Measurements from ENCODE around the gene OR1F1.

DNA sequence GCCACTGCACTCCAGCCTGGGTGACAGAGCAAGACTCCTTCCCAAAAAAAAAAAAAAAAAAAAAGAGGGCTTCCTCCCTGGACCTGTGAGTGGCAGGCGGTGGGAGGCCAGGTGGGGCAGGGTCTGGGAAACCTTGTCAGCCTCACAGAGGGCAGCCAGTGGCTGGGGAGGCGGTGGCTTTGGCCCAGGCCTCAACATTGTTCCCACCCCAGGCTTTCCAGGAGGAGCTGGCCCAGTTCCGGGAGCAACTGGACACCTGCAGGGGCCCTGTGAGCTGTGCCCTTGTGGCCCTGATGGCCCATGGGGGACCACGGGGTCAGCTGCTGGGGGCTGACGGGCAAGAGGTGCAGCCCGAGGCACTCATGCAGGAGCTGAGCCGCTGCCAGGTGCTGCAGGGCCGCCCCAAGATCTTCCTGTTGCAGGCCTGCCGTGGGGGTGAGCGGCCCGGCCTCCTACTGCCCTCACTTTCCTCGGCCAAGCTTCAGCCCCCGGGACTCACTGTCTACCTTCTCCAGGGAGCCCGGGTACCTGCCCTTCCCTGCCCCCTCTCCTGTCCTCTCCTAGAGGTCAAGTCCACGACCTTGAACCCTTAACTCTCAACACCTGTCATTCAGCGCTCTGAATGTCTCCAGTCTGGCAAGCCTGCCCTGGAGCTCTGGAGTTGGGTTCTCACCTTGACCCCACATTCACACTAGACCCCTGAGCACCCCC lies 40.8 kb upstream of the OR1F1 start:
- TF ChIP-seq, protein P1, sequence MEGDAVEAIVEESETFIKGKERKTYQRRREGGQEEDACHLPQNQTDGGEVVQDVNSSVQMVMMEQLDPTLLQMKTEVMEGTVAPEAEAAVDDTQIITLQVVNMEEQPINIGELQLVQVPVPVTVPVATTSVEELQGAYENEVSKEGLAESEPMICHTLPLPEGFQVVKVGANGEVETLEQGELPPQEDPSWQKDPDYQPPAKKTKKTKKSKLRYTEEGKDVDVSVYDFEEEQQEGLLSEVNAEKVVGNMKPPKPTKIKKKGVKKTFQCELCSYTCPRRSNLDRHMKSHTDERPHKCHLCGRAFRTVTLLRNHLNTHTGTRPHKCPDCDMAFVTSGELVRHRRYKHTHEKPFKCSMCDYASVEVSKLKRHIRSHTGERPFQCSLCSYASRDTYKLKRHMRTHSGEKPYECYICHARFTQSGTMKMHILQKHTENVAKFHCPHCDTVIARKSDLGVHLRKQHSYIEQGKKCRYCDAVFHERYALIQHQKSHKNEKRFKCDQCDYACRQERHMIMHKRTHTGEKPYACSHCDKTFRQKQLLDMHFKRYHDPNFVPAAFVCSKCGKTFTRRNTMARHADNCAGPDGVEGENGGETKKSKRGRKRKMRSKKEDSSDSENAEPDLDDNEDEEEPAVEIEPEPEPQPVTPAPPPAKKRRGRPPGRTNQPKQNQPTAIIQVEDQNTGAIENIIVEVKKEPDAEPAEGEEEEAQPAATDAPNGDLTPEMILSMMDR (conservative IDR thresholded peaks at IDR 0.05; ENCODE audit: low read depth, low read length): no peak
- TF ChIP-seq EZH2 (IDR thresholded peaks at IDR 0.05; ENCODE audit: borderline replicate concordance, low read depth, low read length, poor library complexity, severe bottlenecking): no peak

Data from A673 (cell line).